Activated CD8-positive, alpha-beta memory T cell treated with anti-CD3 and anti-CD28 coated beads for 24 hours (primary cell): ENCODE data around the gene GYG1.

Source experiments
- DNase-seq: peaks from one replicate; pipeline ENCODE4 v3.0.0-alpha.2; 2020

Gene GYG1

GRCh38 chr3:149019580-149019979, 28.2 kb downstream of the GYG1 start:
- DNase-seq, result no peak

DNA sequence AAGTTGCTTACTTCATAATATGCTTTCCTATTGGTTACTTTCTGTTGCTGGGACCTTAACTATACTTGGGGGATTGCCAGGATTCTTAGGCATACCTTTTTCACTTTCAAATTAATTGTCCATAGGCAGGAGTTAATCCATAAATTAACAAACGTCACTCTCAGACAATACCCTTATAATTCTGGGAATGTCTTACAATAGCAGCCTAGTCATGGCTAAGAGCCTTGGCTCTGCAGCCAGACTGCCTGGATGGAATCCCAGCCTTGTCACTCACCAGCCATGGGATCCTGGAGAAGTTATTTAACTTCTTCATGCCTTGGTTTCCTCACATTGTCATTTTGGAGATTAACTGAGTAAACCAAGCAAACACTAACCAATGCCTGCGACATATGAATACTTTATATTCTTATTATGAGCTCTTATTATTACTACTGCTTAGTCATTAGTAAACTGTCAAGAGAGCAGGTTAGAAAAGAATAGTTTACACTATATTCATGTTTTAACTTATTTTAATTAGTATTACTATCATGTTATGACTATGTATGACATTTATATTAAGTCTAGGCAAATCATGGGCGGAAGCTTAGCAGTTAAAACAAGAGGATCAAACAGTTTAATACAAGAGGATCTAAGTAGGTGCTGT, 29.0 kb downstream of the GYG1 start:
- no peak for DNase-seq

- no peak for DNase-seq
These were observed 29.5 kb downstream of the GYG1 start for GRCh38 chr3:149020839-149021252.

- DNase-seq, result no peak
These were observed 30.5 kb downstream of the GYG1 start for GRCh38 chr3:149021830-149022229.

- no peak for DNase-seq
These were observed 32.6 kb downstream of the GYG1 start for GRCh38 chr3:149023951-149024350.

GRCh38 chr3:149026718-149027117, 35.4 kb downstream of the GYG1 start:
- DNase-seq, result no peak

DNA sequence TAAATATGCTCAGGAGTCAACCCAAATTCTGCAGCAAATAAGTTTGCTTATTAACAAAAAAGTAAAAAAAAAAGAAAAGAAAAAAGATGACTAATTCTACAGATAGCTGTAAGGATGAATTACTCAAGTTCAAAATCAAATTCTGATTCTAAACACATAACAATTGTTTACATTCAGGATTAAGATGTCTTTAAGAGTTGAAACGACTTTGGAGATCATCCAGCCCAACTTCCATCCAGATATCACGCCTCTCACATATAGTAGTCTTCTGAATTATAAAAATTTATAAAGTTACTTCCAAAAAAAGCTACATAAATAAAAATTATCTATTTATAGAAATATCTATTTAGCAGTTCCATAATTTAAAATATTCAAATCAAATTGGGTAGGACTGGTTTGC, 39.8 kb downstream of the GYG1 start:
- DNase-seq, result no peak

DNA sequence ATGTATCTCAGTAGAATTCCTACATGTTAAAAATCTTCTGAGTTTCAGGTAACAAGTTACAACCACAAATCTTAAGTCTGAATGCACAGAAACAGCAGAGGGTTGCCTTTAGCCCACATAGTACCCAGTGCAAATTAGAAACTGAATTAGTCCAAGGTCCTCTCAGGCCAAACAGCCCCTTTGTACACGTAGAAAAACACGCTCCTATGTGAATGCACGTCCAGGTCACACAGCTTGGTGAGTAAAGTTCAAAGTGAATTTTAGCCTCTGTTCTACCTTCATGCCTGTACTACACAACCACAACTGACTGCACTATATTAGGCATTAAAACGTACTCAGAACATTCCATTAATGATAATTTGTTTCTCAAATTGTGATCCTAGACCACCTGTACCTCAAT, 46.3 kb downstream of the GYG1 start:
- no peak for DNase-seq

DNA sequence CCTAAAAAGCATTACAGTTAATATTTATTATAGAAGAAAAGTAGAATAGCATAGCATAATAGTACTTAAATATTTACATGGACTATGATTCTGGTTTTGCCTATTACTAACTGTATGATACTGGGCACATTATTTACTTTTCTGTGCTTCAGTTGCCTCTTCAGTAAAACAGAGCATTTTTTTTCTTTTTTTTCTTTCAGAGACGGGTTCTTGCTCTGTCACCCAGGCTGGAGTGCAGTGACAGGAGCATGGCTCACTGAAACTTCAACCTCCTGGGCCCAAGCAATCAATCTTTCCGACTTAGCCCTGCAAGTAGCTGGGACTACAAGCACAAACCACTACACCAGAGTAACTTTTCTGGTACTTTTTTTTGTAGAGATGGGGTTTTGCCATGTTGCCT, 47.0 kb downstream of the GYG1 start:
- no peak for DNase-seq

DNA sequence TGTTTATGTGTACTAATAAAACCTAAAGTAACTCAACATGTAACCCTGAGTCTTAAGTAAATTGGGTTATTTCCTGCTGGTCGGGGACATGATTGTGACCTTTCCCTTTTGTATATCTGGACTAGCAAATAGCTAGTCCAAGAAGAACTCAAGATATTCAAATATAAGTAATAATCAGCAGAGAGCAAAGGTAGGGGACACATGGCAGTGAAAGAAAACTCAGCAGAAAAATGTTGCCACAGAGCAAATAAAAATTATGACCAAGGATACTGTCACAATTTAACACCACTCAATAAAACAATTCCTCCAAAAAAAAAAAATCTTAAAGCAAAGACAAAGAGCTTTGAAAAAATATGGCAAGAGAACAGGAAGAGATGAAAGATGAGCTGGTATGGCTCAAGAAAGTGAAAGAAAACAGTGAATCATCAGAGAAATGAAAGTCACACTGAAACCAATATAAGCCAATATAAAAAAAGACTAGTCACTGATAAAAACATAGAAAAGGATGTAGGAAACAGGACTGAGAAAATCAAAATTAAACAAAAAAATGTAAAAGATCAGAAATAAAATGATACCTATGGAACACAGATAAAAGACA, 51.5 kb downstream of the GYG1 start:
- no peak for DNase-seq

- DNase-seq, result no peak
These were observed 53.2 kb downstream of the GYG1 start for GRCh38 chr3:149044339-149045083.

DNA sequence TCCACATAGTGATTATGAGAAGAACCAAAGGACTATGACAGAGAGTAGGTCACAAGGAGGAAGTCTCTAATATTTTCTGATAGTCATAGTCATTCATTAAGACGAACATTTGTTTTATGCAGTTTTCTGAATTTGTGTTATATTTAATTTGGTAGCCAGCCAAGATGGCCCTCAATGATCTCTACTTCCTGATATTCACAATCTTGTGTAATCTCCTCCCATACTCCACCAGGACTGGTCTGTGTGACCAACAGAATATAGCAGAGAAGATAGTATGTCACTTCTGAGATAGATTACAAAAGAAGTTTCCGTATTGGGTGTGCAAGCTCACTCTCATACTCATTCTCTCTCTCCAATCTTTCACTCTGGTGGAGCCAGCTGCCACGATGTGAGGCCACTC, 64.2 kb downstream of the GYG1 start:
- DNase-seq, result no peak

DNA sequence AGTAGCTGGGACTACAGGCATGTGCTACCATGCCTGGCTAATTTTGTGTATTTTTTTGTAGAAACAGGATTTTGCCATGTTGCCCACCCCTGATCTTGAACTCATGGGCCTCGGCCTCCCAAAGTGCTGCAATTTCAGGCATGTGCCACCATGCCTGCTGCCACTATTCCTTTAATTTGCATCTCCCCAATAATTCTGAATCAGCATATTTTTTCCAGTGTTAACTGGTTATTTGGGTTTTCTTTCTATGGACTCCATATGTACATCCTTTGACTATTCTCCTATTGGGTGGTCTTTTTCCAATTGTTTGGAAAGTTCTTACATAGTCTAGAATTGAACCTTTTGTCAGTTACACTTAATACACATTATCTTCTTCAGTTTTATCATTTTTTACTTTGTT, 66.9 kb downstream of the GYG1 start:
- DNase-seq, result no peak

DNA sequence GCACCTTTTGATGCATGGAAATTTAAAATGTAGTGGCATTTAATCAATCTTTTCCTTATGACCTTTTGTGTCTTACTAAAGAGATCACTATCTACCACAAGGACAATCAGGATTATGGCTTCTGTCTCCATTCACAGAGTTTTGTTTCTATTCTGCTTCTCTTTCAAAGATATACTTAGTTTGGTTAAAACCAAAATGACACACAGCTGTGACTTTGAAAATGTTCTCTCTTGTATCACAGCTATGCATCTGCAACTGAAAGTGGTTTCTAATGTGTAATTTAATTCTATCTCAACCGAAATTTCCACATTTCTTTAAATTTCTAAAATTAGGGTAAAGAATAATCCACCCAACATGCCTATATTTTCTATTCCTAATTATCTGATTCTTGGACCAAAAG, 67.3 kb downstream of the GYG1 start:
- DNase-seq, result no peak

GRCh38 chr3:149061776-149062175, 70.4 kb downstream of the GYG1 start:
- DNase-seq, result no peak

DNA sequence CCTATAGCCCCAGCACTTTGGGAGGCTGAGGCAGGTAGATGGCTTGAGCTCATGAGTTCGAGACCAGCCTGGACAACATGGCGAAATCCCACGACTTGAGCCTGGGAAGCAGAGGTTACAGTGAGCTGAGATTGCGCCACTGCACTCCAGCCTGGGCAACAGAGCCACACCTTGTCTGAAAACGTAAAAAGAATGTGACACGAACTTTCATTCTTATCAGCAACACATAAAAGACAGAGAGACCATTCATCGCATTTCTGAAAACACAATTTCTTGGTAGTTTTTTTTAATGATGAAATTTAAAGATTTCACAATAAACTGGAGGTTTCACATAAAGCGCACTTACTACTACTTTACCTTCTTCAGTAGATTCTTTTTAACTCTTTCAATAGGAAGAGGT, 76.5 kb downstream of the GYG1 start:
- DNase-seq, result no peak
